ENCODE results near the gene LILRA2.

LILRA2 gene

DNA sequence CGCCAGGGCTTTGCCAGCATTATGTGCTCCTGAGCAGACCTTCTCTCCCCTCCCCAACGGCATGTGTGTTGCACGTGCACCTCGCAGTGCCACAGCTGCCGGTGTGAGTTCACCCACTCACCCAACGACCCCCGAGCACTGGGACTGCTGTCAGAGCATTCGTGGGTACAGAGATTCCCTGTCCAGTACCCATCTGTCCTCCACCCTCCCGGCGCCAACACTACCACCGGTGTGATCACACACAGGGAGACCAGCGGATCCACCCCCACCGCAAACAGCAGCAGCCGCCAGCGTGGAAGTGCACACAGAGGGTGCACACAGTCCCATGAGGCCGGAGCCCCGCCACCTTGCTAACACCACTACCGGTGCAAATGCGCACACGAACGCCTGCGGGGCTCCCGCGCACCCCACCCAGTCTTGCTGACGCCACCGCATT, 35.8 kb downstream of the LILRA2 start:
- Histone ChIP-seq H3K4me3 (ENCODE audit: low read depth, low read length) (no peak overlapping the region), H3K27me3 (replicated peaks) (no peaks in the 10 kb centered on the region), H3K27ac (no peak overlapping the region), H3K36me3 (replicated peaks) (no peaks in the 10 kb centered on the region)
- no peak for DNase-seq
- TF ChIP-seq, protein P1, sequence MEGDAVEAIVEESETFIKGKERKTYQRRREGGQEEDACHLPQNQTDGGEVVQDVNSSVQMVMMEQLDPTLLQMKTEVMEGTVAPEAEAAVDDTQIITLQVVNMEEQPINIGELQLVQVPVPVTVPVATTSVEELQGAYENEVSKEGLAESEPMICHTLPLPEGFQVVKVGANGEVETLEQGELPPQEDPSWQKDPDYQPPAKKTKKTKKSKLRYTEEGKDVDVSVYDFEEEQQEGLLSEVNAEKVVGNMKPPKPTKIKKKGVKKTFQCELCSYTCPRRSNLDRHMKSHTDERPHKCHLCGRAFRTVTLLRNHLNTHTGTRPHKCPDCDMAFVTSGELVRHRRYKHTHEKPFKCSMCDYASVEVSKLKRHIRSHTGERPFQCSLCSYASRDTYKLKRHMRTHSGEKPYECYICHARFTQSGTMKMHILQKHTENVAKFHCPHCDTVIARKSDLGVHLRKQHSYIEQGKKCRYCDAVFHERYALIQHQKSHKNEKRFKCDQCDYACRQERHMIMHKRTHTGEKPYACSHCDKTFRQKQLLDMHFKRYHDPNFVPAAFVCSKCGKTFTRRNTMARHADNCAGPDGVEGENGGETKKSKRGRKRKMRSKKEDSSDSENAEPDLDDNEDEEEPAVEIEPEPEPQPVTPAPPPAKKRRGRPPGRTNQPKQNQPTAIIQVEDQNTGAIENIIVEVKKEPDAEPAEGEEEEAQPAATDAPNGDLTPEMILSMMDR (IDR thresholded peaks at IDR 0.05; ENCODE audit: low read depth, low read length, missing control alignments), result no peak
- in situ Hi-C loops (cut with HindIII; ENCODE audit: low pct_ligation_motif_present, low sequenced_read_pairs), result no loop called here

DNA sequence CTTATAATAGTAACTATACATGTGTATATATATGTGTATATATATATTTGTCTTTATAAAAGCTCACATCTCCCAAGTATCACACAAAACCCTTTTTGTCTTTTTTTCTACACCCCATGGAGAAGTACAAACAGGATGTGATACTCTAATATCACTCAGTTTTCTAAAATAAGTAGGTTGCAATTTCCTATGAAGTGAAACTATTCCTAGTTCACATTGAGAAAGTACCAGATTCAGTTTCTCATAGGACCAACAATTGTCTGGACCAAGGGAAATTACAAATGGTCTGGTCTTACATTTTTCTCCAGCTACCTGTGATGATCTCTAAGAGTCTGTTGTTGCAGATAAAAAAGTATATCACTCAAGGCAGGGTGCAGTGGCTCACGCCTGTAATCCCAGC, 38.8 kb downstream of the LILRA2 start:
- TF ChIP-seq, protein P1 (IDR thresholded peaks at IDR 0.05; ENCODE audit: low read depth, low read length, missing control alignments), result no peak
- no peaks in the 10 kb centered on the region for H3K27me3 ChIP-seq (replicated peaks)
- H3K27ac ChIP-seq, result no peak overlapping the region
- H3K4me3 ChIP-seq (ENCODE audit: low read depth, low read length), result no peak overlapping the region
- in situ Hi-C loops (cut with HindIII; ENCODE audit: low pct_ligation_motif_present, low sequenced_read_pairs), result no loop called here
- DNase-seq, result no peak
- no peaks in the 10 kb centered on the region for H3K36me3 ChIP-seq (replicated peaks)

DNA sequence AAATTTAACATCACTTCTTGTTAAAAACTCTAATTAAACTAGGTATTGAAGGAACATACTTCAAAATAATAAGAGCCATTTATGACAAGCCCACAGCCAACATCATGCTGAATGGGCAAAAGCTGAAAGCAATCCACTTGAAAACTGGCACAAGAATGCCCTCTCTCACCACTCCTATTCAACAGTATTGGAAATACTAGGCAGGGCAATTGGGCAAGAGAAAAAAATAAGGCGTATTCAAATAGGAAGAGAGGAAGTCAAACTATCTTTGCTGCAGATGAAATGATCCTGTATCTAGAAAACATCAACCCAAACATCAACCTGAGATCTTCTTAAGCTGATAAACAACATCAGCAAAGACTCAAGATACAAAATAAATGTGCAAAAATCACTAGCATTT, 41.1 kb downstream of the LILRA2 start:
- no peaks in the 10 kb centered on the region for H3K36me3 ChIP-seq (replicated peaks)
- H3K27me3 ChIP-seq (replicated peaks), result no peaks in the 10 kb centered on the region
- H3K4me3 ChIP-seq (ENCODE audit: low read depth, low read length), result no peak overlapping the region
- in situ Hi-C loops (cut with HindIII; ENCODE audit: low pct_ligation_motif_present, low sequenced_read_pairs), result no loop called here
- no peak overlapping the region for H3K27ac ChIP-seq
- DNase-seq, result no peak
- TF ChIP-seq, protein P1 (IDR thresholded peaks at IDR 0.05; ENCODE audit: low read depth, low read length, missing control alignments), result no peak

DNA sequence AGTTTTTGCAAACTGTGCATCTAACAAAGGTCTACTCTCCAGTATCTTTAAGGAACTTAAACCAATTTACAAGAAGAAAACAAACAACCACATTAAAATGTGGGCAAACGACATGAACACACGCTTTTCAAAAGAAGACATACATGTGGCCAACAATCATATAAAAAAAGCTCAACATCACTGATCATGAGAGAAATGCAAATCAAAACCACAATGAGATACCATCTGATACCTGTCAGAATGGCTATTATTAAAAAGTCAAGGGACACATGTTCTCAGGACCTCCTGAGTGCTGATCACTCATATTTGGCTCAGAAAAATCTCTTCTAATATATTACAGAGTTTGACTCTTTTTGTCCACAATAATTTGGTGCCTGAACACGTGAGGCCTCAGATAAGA, 42.5 kb downstream of the LILRA2 start:
- DNase-seq, result no peak
- no peak overlapping the region for H3K4me3 ChIP-seq (ENCODE audit: low read depth, low read length)
- no peaks in the 10 kb centered on the region for H3K27me3 ChIP-seq (replicated peaks)
- TF ChIP-seq, protein P1 (IDR thresholded peaks at IDR 0.05; ENCODE audit: low read depth, low read length, missing control alignments), result no peak
- H3K27ac ChIP-seq, result no peak overlapping the region
- no peaks in the 10 kb centered on the region for H3K36me3 ChIP-seq (replicated peaks)
- in situ Hi-C loops (cut with HindIII; ENCODE audit: low pct_ligation_motif_present, low sequenced_read_pairs), result no loop called here

DNA sequence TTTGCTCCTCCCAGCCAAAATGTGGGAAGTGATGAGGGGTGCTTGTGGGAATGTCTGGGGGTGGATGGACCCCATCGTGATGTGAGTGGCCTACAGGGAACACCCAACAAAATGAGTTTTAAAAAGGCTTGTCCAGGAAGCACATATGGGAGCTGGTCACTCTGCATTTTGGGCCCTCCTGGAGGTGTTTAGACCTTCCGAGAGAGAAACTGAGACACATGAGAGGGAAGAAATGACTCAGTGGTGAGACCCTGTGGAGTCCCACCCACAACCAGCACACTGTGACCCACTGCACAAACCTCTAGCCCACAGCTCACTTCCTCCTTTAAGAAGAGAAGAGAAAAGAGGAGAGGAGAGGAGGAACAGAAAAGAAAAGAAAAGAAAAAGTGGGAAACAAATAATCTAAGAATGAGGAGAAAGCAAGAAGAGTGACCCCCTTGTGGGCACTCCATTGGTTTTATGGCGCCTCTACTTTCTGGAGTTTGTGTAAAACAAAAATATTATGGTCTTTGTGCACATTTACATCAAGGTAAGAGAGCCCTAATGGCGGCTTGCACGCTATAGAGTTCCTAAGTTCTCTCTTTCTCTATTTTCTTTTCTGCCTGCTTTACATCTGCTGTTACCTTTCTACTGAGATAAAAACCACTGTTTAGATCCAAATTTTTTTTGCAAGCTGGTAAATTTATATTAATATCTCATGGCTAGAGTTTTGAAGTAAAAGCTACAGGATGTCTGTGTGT, 43.4 kb downstream of the LILRA2 start:
- in situ Hi-C loops (cut with HindIII; ENCODE audit: low pct_ligation_motif_present, low sequenced_read_pairs), result no loop called here
- no peak for DNase-seq
- H3K4me3 ChIP-seq (ENCODE audit: low read depth, low read length), result no peak overlapping the region
- no peaks in the 10 kb centered on the region for H3K27me3 ChIP-seq (replicated peaks)
- H3K27ac ChIP-seq, result no peak overlapping the region
- H3K36me3 ChIP-seq (replicated peaks), result no peaks in the 10 kb centered on the region
- TF ChIP-seq, protein P1 (IDR thresholded peaks at IDR 0.05; ENCODE audit: low read depth, low read length, missing control alignments), result no peak

DNA sequence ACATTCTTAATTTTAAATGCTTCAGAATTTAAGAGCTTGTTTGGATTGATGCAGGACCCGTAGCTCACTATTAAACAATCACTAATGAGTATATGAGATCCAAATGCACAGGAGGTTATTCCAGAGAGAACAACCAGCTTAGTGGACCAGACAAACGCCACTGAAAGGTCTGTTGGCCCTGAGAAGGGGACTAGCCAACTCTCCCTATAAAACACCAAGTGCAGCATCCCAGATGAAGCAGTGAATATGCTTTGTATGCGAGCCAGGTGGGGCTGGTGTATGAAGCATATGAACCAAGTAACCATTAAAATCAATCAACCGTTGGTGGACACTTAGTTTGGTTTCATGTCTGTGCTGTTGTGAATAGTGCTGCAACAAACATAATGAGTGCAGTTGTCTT, 46.9 kb downstream of the LILRA2 start:
- Histone ChIP-seq H3K36me3 (replicated peaks) (no peaks in the 10 kb centered on the region), H3K4me3 (ENCODE audit: low read depth, low read length) (no peak overlapping the region), H3K27me3 (replicated peaks) (no peaks in the 10 kb centered on the region), H3K27ac (no peak overlapping the region)
- DNase-seq, result no peak
- in situ Hi-C loops (cut with HindIII; ENCODE audit: low pct_ligation_motif_present, low sequenced_read_pairs), result no loop called here
- TF ChIP-seq, protein P1 (IDR thresholded peaks at IDR 0.05; ENCODE audit: low read depth, low read length, missing control alignments), result no peak

Data from brain microvascular endothelial cell (primary cell).